PC-3 (cell line): ENCODE measurements around the gene WIPF3.

ENCODE experiments used
- EZH2 ChIP-seq: fragments of 300-600 bp; sonication (generic); IDR thresholded peaks from one replicate; pipeline ENCODE4 v1.6.1; 2017; ENCODE audit warnings: antibody characterized with exemption, mild to moderate bottlenecking, low read length; ENCODE audit not compliant: unreplicated experiment
- EZH2phosphoT487 ChIP-seq: fragments of 300-600 bp; sonication (generic); IDR thresholded peaks from 2 replicates; pipeline ENCODE4 v1.6.1; 2018; ENCODE audit warnings: mild to moderate bottlenecking, antibody characterized with exemption, low read length, borderline replicate concordance
- TF ChIP-seq, protein P1 (sequence below): fragments of 300-600 bp; sonication (generic); conservative IDR thresholded peaks from 2 replicates; pipeline ENCODE4 v1.5.1; 2017; ENCODE audit warnings: antibody characterized with exemption, low read depth, mild to moderate bottlenecking, low read length

DNA sequence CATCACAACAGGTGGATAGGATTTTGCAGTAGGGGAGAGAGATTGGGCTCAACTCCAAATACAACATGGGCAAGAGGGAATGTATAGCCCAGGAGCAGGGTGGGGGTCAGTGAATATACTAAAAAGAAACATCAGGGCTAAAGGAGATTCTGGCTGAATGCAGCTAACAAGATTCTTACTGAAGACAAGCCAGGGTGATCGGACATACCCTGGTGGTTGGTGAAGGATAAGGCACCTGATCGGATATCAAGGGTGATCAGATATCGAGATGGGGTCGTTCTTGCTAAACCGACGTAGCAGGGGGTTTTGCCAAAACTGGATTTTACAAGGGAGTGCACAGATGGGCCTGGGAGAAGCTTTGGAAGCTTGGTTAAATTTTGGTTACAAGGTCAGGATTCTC is 34.4 kb downstream of the WIPF3 start:
- no peak for TF ChIP-seq EZH2
- TF ChIP-seq, protein P1, sequence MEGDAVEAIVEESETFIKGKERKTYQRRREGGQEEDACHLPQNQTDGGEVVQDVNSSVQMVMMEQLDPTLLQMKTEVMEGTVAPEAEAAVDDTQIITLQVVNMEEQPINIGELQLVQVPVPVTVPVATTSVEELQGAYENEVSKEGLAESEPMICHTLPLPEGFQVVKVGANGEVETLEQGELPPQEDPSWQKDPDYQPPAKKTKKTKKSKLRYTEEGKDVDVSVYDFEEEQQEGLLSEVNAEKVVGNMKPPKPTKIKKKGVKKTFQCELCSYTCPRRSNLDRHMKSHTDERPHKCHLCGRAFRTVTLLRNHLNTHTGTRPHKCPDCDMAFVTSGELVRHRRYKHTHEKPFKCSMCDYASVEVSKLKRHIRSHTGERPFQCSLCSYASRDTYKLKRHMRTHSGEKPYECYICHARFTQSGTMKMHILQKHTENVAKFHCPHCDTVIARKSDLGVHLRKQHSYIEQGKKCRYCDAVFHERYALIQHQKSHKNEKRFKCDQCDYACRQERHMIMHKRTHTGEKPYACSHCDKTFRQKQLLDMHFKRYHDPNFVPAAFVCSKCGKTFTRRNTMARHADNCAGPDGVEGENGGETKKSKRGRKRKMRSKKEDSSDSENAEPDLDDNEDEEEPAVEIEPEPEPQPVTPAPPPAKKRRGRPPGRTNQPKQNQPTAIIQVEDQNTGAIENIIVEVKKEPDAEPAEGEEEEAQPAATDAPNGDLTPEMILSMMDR, result no peak
- no peak for TF ChIP-seq EZH2phosphoT487
